Liver (tissue), 9 donors: Measurements from ENCODE around the gene FRMD7. TPM values are rescaled to one million over a fixed set of nuclear protein-coding genes. Genes with fewer than 3 reads are reported as not detected.

ENCODE experiments used
- DNase-seq: peaks from one replicate; pipeline ENCODE4 v3.0.0-alpha.2; 2017; ENCODE audit warnings: low spot score
- H3K27ac ChIP-seq, 2 donors: one replicate each; pipeline ENCODE4 v1.7.0; 2013; ENCODE audit warnings: inconsistent platforms in 2 of 2, low read length in 2 of 2, control low read depth in 1 of 2, low read depth in 1 of 2, mild to moderate bottlenecking in 1 of 2
- H3K27me3 ChIP-seq, 4 donors: one replicate each; pipeline versions ENCODE4 v1.6.1 to v1.7.0; 2013; ENCODE audit warnings: low read length in 3 of 4, inconsistent platforms in 1 of 4, mild to moderate bottlenecking in 1 of 4, moderate library complexity in 1 of 4; ENCODE audit not compliant: control insufficient read depth in 4 of 4, insufficient read depth in 4 of 4
- H3K36me3 ChIP-seq, 4 donors: one replicate each; pipeline versions ENCODE4 v1.6.1 to v1.7.0; 2013; ENCODE audit warnings: low read length in 3 of 4, mild to moderate bottlenecking in 3 of 4, low read depth in 1 of 4, moderate library complexity in 1 of 4; ENCODE audit not compliant: control insufficient read depth in 4 of 4, insufficient read depth in 3 of 4
- H3K4me1 ChIP-seq, 4 donors: one replicate each; pipeline versions ENCODE4 v1.6.1 to v1.7.0; 2013; ENCODE audit warnings: low read length in 3 of 4, mild to moderate bottlenecking in 3 of 4, moderate library complexity in 1 of 4; ENCODE audit not compliant: control insufficient read depth in 4 of 4, insufficient read depth in 4 of 4
- H3K4me3 ChIP-seq, 3 donors: one replicate each; pipeline versions ENCODE4 v1.6.1 to v1.7.0; 2013; ENCODE audit warnings: low read length in 3 of 3, control low read depth in 1 of 3, low read depth in 1 of 3, mild to moderate bottlenecking in 1 of 3
- H3K9ac ChIP-seq, 2 donors: one replicate each; pipeline ENCODE4 v1.7.0; 2013; ENCODE audit warnings: low read length in 2 of 2, mild to moderate bottlenecking in 2 of 2, moderate library complexity in 2 of 2, control low read depth in 1 of 2, low read depth in 1 of 2
- H3K9me3 ChIP-seq, 4 donors: one replicate each; pipeline versions ENCODE4 v1.6.1 to v1.7.0; 2013; ENCODE audit warnings: low read length in 3 of 4; ENCODE audit not compliant: control insufficient read depth in 4 of 4
- EGR1 ChIP-seq, 2 donors: IDR thresholded peaks; 2 replicates each; pipeline ENCODE4 v1.6.1; 2016 to 2018; ENCODE audit warnings: antibody characterized with exemption in 2 of 2, low read depth in 2 of 2
- FOXA1 ChIP-seq: IDR thresholded peaks from 2 replicates; pipeline ENCODE4 v1.6.1; 2016; ENCODE audit warnings: antibody characterized with exemption
- FOXA2 ChIP-seq: IDR thresholded peaks from 2 replicates; pipeline ENCODE4 v1.6.1; 2016; ENCODE audit warnings: antibody characterized with exemption
- GABPA ChIP-seq, 2 donors: IDR thresholded peaks in 1 of 2; conservative IDR thresholded peaks in 1 of 2; 2 replicates each; pipeline ENCODE4 v1.6.1; 2016; ENCODE audit warnings: antibody characterized with exemption in 2 of 2, mild to moderate bottlenecking in 1 of 2, moderate library complexity in 1 of 2
- HNF4A ChIP-seq, 2 donors: conservative IDR thresholded peaks; 2 replicates each; pipeline ENCODE4 v1.6.1; 2016; ENCODE audit warnings: antibody characterized with exemption in 2 of 2, mild to moderate bottlenecking in 2 of 2
- HNF4G ChIP-seq: IDR thresholded peaks from 2 replicates; pipeline ENCODE4 v1.6.1; 2016; ENCODE audit warnings: antibody characterized with exemption
- JUND ChIP-seq, 2 donors: IDR thresholded peaks; 2 replicates each; pipeline ENCODE4 v1.6.1; 2016; ENCODE audit warnings: antibody characterized with exemption in 2 of 2
- NR2F2 ChIP-seq: IDR thresholded peaks from 2 replicates; pipeline ENCODE4 v1.6.1; 2016; ENCODE audit warnings: antibody characterized with exemption
- RAD21 ChIP-seq, 2 donors: IDR thresholded peaks; 2 replicates each; pipeline ENCODE4 v1.6.1; 2016; ENCODE audit warnings: antibody characterized with exemption in 2 of 2, mild to moderate bottlenecking in 2 of 2
- RXRA ChIP-seq, 2 donors: IDR thresholded peaks; 2 replicates each; pipeline ENCODE4 v1.6.1; 2017 to 2018; ENCODE audit warnings: antibody characterized with exemption in 2 of 2, mild to moderate bottlenecking in 1 of 2
- SP1 ChIP-seq: IDR thresholded peaks from 2 replicates; pipeline ENCODE4 v1.6.1; 2018; ENCODE audit warnings: antibody characterized with exemption, mild to moderate bottlenecking
- TAF1 ChIP-seq: conservative IDR thresholded peaks from 2 replicates; pipeline ENCODE4 v1.6.1; 2016; ENCODE audit warnings: antibody characterized with exemption, mild to moderate bottlenecking
- YY1 ChIP-seq: IDR thresholded peaks from 2 replicates; pipeline ENCODE4 v1.6.1; 2016; ENCODE audit warnings: antibody characterized with exemption, mild to moderate bottlenecking
- WGBS: extraction: QIAGEN DNeasy Blood & Tissue Kit; methylation state at CpG from one replicate; pipeline ENCODE4 v1.1.7; 2013; 5-methylcytosine and 5-hydroxymethylcytosine counted together
- polyA plus RNA-seq, 2 donors: library from polyadenylated mRNA; stranded (reverse) in 1 of 2; unstranded in 1 of 2; fragments of 200-250 nt in 1 of 2; fragments of >200 nt in 1 of 2; fragmentation: Nextera tagmentation in 1 of 2; extraction: Ambion mirVana in 1 of 2; gene quantifications; one replicate each; pipeline versions ENCODE4 v1.2.1 to v1.2.3, GENCODE V29; 2013 to 2015
- total RNA-seq, 2 donors: library from RNA; depleted of rRNA; stranded (reverse); fragments of >200 nt; gene quantifications; one replicate each; pipeline ENCODE4 v1.2.3, GENCODE V29; 2014
- TF ChIP-seq, protein P1 (sequence below): fragments of 150-350 bp; IDR thresholded peaks from 2 replicates; pipeline ENCODE4 v1.5.1; 2017; ENCODE audit warnings: improper control_type of control experiment, low read depth, low read length; ENCODE audit not compliant: missing input control
- TF ChIP-seq, protein P2 (sequence below): IDR thresholded peaks from 2 replicates; pipeline ENCODE4 v1.6.1; 2016; ENCODE audit warnings: antibody characterized with exemption, mild to moderate bottlenecking
- TF ChIP-seq, protein P3 (sequence below): IDR thresholded peaks from 2 replicates; pipeline ENCODE4 v1.6.1; 2016; ENCODE audit warnings: antibody characterized with exemption
- TF ChIP-seq, protein P4 (sequence below): IDR thresholded peaks from 2 replicates; pipeline ENCODE4 v1.6.1; 2016; ENCODE audit warnings: antibody characterized with exemption
- TF ChIP-seq, protein P5 (sequence below): IDR thresholded peaks from 2 replicates; pipeline ENCODE4 v1.6.1; 2016; ENCODE audit warnings: antibody characterized with exemption
- donor health status: healthy.
- donor health status: healthy.
- donor health status: healthy.
- donor health status: healthy.
- donor health status: healthy.

Gene FRMD7
- total and polyA plus RNA-seq, 4 donors = 0.03 to 0.14 (median 0.08) TPM; not detected in 1

DNA sequence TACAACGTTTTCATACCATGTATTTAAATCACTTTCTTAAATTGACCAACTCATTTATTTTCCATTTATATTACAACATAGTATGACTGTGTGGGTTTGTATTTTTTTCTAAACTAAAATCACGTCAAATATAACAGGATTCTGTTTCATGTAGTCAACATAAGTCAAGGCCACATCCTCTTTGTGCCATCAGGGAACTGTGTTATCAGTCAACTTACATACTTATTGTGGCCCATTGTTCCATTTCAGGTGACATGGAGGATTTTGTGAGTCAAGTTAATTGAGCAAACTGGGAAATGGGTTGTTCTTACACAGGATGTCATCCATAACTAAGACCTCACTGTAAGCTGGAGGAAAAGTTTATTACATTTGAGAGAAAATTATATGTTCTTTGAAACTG, 68.8 kb downstream of the FRMD7 start:
- H3K27me3 ChIP-seq = no peaks in the 10 kb centered on the region
- no peak overlapping the region for H3K27ac ChIP-seq
- no peaks in the 10 kb centered on the region for H3K36me3 ChIP-seq
- no peaks in the 10 kb centered on the region for H3K9me3 ChIP-seq
- H3K4me1 ChIP-seq = no peaks in the 10 kb centered on the region
- no peak overlapping the region for H3K4me3 ChIP-seq
- TF ChIP-seq HNF4G = no peak
- TF ChIP-seq RAD21 (IDR thresholded peaks at IDR 0.05) = no peak
- TF ChIP-seq, protein P1, sequence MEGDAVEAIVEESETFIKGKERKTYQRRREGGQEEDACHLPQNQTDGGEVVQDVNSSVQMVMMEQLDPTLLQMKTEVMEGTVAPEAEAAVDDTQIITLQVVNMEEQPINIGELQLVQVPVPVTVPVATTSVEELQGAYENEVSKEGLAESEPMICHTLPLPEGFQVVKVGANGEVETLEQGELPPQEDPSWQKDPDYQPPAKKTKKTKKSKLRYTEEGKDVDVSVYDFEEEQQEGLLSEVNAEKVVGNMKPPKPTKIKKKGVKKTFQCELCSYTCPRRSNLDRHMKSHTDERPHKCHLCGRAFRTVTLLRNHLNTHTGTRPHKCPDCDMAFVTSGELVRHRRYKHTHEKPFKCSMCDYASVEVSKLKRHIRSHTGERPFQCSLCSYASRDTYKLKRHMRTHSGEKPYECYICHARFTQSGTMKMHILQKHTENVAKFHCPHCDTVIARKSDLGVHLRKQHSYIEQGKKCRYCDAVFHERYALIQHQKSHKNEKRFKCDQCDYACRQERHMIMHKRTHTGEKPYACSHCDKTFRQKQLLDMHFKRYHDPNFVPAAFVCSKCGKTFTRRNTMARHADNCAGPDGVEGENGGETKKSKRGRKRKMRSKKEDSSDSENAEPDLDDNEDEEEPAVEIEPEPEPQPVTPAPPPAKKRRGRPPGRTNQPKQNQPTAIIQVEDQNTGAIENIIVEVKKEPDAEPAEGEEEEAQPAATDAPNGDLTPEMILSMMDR = no peak
- TF ChIP-seq, protein P2, sequence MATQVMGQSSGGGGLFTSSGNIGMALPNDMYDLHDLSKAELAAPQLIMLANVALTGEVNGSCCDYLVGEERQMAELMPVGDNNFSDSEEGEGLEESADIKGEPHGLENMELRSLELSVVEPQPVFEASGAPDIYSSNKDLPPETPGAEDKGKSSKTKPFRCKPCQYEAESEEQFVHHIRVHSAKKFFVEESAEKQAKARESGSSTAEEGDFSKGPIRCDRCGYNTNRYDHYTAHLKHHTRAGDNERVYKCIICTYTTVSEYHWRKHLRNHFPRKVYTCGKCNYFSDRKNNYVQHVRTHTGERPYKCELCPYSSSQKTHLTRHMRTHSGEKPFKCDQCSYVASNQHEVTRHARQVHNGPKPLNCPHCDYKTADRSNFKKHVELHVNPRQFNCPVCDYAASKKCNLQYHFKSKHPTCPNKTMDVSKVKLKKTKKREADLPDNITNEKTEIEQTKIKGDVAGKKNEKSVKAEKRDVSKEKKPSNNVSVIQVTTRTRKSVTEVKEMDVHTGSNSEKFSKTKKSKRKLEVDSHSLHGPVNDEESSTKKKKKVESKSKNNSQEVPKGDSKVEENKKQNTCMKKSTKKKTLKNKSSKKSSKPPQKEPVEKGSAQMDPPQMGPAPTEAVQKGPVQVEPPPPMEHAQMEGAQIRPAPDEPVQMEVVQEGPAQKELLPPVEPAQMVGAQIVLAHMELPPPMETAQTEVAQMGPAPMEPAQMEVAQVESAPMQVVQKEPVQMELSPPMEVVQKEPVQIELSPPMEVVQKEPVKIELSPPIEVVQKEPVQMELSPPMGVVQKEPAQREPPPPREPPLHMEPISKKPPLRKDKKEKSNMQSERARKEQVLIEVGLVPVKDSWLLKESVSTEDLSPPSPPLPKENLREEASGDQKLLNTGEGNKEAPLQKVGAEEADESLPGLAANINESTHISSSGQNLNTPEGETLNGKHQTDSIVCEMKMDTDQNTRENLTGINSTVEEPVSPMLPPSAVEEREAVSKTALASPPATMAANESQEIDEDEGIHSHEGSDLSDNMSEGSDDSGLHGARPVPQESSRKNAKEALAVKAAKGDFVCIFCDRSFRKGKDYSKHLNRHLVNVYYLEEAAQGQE = no peak
- no peak for TF ChIP-seq YY1
- no peak for TF ChIP-seq JUND (IDR thresholded peaks at IDR 0.05)
- no peak for TF ChIP-seq FOXA2
- no peak overlapping the region for H3K9ac ChIP-seq
- no peak for DNase-seq
- 88% methylated on average over 2 of the region's 2 CpGs for WGBS

DNA sequence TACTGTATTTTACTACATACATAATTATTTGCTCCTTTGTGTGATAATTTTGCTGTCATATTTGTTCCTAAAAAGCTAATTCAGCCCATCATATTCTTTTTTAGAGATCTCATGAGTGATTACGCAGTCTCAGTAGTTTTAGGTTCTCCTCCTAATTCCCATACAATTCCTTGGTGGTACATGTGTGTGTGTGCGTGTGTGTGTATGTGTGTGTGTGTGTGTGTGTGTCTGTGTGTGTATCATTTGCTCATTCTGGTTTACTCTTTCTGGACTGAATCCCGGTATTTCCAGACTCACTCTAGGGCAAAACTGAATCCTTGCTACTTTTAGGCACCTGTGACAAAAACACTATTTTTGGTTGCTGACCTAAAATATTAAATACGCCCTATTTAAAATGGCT, 69.8 kb downstream of the FRMD7 start:
- no peak overlapping the region for H3K4me3 ChIP-seq
- no peaks in the 10 kb centered on the region for H3K27me3 ChIP-seq
- TF ChIP-seq, protein P2 = no peak
- TF ChIP-seq FOXA1 (no peak), EGR1 (IDR thresholded peaks at IDR 0.05; ENCODE audit: low read depth in 2 of 2) (no peak), JUND (IDR thresholded peaks at IDR 0.05) (no peak), SP1 (no peak), FOXA2 (no peak), NR2F2 (no peak), YY1 (no peak), RXRA (IDR thresholded peaks at IDR 0.05) (no peak), RAD21 (IDR thresholded peaks at IDR 0.05) (no peak), TAF1 (no peak), GABPA (IDR thresholded peaks at IDR 0.05 in 1 of 2, conservative IDR thresholded peaks at IDR 0.05 in 1 of 2) (no peak), HNF4A (conservative IDR thresholded peaks at IDR 0.05) (no peak), HNF4G (no peak)
- TF ChIP-seq, protein P1 = no peak
- TF ChIP-seq, protein P3, sequence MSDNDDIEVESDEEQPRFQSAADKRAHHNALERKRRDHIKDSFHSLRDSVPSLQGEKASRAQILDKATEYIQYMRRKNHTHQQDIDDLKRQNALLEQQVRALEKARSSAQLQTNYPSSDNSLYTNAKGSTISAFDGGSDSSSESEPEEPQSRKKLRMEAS = no peak
- TF ChIP-seq, protein P4, sequence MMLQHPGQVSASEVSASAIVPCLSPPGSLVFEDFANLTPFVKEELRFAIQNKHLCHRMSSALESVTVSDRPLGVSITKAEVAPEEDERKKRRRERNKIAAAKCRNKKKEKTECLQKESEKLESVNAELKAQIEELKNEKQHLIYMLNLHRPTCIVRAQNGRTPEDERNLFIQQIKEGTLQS = no peak
- TF ChIP-seq, protein P5, sequence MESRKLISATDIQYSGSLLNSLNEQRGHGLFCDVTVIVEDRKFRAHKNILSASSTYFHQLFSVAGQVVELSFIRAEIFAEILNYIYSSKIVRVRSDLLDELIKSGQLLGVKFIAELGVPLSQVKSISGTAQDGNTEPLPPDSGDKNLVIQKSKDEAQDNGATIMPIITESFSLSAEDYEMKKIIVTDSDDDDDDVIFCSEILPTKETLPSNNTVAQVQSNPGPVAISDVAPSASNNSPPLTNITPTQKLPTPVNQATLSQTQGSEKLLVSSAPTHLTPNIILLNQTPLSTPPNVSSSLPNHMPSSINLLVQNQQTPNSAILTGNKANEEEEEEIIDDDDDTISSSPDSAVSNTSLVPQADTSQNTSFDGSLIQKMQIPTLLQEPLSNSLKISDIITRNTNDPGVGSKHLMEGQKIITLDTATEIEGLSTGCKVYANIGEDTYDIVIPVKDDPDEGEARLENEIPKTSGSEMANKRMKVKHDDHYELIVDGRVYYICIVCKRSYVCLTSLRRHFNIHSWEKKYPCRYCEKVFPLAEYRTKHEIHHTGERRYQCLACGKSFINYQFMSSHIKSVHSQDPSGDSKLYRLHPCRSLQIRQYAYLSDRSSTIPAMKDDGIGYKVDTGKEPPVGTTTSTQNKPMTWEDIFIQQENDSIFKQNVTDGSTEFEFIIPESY = no peak
- H3K36me3 ChIP-seq = no peaks in the 10 kb centered on the region
- WGBS = 95% methylated on average over 4 of the region's 4 CpGs
- H3K4me1 ChIP-seq = no peaks in the 10 kb centered on the region
- no peaks in the 10 kb centered on the region for H3K9me3 ChIP-seq
- H3K9ac ChIP-seq = no peak overlapping the region
- DNase-seq = no peak
- H3K27ac ChIP-seq = no peak overlapping the region
